GM18502 (cell line): ENCODE data around the gene LAMC3.

Experiments
- ATAC-seq: cut with Tn5 transposase; IDR thresholded peaks from one replicate; pipeline ENCODE4 v1.9.1; 2021; ENCODE audit warnings: mild to moderate bottlenecking; ENCODE audit not compliant: unreplicated experiment, poor library complexity

LAMC3 gene

DNA sequence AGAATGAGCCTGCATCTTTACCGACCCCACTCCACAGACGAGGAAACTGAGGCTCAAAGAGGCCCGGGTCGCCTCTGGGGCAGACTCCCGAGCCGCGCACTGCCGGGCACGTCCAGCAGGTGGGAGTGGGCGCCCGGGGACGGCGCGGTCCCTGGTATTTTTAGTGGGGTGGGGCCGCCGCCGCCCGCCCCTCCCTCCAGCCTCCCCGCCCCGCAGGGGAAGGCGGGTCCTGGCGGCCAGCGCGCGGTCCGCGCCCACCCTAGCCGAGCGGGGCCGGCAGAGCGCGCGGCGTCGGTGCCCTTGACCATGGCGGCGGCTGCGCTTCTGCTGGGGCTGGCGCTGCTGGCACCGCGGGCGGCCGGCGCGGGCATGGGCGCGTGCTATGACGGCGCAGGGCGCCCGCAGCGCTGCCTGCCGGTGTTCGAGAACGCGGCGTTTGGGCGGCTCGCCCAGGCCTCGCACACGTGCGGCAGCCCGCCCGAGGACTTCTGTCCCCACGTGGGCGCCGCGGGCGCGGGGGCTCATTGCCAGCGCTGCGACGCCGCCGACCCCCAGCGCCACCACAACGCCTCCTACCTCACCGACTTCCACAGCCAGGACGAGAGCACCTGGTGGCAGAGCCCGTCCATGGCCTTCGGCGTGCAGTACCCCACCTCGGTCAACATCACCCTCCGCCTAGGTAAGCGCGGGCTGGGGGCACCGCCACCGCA, at the start of gene LAMC3:
Gene LAMC3, plus strand, starts transcription at position 266 of the 710 bp plus-strand sequence. Its CDS starts 41 bp downstream, at position 307.
- ATAC-seq, result no peak

DNA sequence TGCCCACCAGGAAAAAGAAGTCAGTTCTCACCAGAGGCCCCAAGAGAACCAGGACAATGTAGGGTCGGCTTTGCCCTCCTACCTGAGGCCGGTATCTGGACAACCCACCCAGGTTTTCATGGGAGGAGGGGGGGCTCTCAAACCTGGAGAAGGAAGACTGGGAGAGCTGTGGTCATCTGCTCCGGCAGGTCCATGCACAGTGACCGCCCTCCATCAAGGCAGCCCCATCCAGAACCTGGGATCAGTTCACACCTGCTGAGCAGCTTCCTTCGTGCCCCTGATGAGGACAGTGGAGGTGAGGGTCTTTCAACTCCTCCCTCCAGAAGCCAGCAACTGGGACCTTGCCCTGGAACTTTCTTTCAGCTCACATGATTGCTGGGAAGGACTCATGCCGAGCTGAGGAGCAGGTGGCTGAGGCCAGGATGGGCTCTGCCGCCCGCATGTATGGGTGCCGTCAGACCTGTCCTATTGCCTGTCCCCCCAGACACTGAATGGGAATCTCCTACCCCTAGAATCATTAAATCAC, 49.1 kb upstream of the LAMC3 start:
- no peak for ATAC-seq

DNA sequence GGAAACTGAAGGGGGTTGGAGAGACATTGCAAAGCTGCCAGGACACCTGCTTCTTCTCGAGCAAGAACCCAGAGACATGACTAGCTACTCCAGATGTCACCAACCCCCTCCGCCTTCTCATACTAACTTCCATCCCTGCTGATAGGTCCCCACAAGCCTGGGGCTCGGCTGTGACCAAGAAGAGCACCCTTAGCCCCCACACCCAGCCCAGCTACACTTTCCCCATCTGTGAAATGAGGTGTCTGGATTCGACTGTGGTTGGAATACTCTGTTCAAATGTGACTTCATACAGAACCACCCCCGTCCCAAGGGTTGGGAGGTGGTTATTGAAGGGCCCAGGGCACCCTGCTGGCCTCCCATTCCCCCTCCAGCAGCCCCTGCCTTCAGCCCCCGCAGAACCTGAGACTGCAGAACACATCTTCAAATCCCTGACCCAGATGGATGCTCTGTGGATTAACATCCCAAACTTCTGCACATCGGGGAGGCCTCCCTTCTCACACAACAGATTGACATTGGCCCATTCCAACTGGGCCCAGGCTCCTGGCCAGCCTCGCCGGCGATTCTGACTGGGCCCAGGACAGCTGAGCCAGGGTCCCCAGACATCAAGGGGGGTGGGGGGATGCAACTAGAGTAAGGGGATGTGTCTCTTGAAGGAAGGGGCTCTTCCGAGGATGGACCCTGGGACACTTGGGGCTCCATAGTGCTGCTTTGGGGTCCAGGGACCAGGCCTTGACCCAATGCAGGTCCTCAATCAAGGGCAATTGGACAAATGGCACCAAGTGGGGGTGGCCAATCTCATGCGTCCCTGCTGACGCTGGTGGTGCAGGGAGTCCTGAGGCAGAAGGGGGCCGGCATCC, 48.2 kb upstream of the LAMC3 start:
- no peak for ATAC-seq

DNA sequence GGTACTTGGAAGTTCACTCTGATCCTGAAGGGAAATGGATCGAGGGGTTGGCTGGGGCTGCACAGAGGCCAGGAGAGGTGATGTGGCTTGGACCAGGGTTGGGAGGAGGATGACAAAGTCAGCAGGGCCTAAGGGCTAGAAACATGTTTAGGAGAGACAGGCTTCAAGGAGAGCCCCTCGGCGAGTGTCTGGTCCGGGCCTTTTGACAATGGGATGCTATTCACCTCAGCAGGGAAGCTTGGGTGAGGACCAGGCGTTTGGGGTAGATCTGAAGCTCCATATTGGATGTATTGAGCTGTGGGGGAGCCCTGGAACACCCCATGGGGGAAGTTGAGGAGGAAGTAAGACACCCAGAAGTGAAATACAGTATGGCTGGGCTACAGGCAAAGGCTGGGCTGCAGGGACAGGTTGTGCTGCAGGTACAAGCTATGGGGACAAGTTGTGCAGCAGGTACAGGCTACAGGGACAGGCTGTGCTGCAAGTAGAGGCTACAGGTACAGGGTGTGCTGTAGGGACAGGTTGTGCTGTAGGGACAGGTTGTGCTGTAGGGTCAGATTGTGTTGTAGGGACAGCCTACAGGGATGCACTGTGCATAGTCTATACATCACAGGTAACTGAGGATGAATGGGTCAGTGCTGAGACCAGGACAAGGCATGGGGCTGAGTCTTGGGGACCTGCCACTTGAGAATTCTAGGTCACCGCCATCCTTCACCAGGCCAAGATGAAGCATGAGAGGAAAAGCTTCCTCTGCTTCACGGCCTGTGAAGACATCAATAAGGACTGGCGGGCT, 47.3 kb upstream of the LAMC3 start:
- ATAC-seq, result no peak

- ATAC-seq, result no peak
These were observed 46.3 kb upstream of the LAMC3 start for GRCh38 chr9:130962418-130963316.

GRCh38 chr9:130963337-130963908, 45.6 kb upstream of the LAMC3 start:
- ATAC-seq, result no peak

DNA sequence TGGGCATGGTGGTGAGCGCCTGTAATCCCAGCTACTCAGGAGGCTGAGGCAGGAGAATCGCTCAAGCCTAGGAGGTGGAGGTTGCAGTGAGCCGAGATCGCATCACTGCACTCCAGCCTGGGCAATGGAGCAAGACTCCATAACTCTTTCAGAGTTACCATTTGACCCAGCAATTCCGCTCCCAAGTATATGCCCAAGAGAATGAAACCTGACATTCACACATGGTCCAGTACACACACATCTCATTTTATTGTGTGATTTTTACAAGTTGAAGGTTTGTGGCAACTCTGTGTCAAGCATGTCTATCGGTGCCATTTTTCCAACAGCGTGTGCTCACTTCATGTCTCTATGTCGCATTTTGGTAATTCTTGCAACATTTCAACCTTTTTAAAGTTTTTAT, 45.1 kb upstream of the LAMC3 start:
- no peak for ATAC-seq

GRCh38 chr9:130965680-130966079, 43.3 kb upstream of the LAMC3 start:
- ATAC-seq, result no peak

GRCh38 chr9:130970052-130970451, 38.9 kb upstream of the LAMC3 start:
- ATAC-seq, result no peak

DNA sequence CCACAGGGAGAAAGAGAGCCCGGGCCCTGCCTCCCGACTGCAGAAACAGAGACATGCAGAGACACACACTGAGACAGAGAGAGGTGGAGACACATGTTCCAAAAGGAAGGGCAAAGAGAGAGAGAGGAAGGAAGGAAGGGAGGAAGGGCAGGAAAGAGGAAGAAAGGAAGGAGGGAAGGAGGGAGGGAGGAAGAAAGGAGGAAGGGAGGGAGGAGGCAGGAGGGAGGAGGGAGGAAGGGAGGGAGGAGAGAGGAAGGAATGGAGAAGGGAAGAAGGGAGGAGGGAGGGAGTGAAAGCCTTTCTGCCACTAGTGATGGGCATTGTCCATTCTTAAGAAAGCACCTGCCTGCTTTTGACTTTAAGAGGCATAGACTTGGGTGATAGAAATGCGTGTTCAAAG, 38.1 kb upstream of the LAMC3 start:
- ATAC-seq, result no peak

DNA sequence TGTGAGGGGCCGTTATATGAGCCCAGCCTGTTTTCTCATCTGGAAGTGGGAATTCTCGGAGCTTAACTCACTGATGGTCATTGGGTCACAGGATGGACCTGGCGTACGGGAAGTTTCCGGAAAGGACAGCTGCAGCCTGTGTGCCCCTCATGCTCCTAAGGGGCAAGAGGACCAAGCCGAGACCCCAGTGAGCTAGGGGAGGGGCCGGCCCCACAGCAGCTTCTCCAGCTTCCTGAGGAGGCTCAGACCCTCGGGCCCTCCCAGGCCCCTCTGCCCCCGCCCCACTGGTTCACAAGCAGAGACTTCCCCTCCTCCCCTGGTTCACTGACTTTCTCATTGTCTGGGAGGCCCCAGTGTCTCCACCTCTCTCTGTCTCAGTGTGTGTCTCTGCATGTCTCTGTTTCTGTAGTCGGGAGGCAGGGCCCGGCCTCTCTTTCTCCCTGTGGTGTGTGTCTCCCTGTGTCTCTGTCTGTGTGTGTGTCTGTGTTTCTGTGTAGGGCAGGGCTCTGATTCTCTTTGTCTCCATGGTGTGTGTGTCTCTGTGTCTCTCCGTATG, 37.6 kb upstream of the LAMC3 start:
- ATAC-seq, result no peak

DNA sequence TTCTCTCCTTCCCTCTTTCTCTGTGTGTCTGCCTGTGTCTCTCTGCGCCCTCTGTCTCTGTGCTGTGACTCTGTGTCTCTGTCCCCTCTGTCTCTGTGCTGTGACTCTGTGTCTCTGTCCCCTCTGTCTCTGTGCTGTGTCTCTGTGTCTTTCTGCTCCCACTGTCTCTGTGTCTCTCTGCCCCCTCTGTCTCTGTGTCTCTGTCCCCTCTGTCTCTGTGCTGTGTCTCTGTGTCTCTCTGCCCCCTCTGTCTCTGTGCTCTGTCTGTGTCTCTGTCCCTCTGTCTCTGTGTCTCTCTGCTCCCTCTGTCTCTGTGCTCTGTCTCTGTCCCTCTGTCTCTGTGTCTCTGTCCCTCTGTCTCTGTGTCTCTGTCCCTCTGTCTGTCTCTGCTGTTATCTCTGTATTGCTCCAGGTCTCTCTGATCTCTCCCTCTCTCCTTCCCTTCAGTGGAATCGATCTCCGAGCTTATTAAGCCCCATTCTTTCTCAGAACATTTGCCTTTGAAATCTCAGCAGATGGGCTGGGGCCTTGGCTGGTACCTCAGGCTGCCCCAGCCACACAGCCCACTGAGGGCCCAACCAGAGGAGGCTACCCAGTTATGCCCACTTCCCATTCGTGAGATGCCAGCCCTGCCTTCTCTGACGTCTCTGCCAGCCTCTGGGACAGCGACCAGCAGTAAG, 36.6 kb upstream of the LAMC3 start:
- no peak for ATAC-seq

GRCh38 chr9:130972957-130973685, 35.9 kb upstream of the LAMC3 start:
- no peak for ATAC-seq

DNA sequence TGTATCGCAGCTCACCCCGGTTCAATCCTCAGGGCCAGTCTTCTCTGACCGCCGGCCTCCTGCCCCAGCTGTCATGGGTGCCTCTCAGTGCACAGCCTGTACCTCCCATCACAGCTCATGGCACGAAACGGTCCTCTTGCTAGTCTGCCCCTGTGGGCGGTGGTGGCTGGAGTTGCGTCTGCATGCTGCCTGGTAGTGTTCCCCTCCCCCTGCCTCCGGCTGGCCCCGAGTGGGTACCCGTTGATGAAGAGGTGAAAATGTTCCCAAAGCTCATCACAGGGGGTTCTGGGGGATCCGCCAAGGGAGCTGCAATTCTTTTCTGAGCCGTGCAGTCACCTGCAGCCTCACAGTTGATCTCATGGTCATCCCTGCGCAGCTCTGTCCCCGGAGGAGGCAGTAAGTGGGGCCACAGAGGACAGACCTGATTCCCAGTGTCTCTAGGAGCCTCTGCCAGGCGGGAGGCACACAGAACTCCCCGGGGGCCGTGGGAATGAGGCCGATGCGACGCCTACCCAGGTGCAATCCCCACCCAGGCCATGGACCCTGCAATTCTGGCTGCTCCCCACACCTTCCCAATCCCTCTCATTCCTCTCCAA, 35.2 kb upstream of the LAMC3 start:
- no peak for ATAC-seq

DNA sequence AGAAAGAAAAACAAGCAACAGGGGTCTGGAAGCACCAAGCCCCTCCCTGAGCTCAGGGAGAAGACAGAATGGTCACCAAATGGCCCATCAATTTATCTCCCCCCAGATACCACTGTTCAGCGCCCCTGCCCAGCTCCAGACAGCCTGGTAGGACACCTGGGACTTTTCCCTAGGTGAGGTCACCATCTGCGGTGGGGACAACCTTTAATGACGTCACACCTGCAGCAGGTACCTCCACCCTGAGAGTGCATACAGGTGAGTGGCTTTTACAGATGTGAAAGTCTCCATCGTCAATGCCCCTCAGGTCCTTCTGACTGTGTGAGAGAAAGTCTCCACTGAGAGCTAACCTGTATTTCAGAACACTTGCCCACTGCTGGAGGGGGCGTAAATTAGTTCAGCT, 34.3 kb upstream of the LAMC3 start:
- no peak for ATAC-seq

- no peak for ATAC-seq
These were observed 33.8 kb upstream of the LAMC3 start for GRCh38 chr9:130975156-130975555.
